Coronary artery (tissue), 2 donors: Measurements from ENCODE around the gene KL.

Source experiments
- DNase-seq: peaks from one replicate; pipeline ENCODE4 v3.0.0-alpha.2; 2017; ENCODE audit warnings: low spot score
- H3K27ac ChIP-seq, 2 donors: fragments of 200-600 bp; sonication (generic); one replicate each; pipeline ENCODE4 v1.5.1; 2016 to 2019
- H3K4me3 ChIP-seq: fragments of 200-600 bp; sonication (generic); 2 replicates; pipeline ENCODE4 v1.5.1; 2016; ENCODE audit warnings: mild to moderate bottlenecking, moderate library complexity
- TF ChIP-seq, protein P1 (sequence below): fragments of 200-600 bp; sonication (generic); IDR thresholded peaks from one replicate; pipeline ENCODE4 v1.5.1; 2019; ENCODE audit warnings: antibody characterized with exemption

KL gene

DNA sequence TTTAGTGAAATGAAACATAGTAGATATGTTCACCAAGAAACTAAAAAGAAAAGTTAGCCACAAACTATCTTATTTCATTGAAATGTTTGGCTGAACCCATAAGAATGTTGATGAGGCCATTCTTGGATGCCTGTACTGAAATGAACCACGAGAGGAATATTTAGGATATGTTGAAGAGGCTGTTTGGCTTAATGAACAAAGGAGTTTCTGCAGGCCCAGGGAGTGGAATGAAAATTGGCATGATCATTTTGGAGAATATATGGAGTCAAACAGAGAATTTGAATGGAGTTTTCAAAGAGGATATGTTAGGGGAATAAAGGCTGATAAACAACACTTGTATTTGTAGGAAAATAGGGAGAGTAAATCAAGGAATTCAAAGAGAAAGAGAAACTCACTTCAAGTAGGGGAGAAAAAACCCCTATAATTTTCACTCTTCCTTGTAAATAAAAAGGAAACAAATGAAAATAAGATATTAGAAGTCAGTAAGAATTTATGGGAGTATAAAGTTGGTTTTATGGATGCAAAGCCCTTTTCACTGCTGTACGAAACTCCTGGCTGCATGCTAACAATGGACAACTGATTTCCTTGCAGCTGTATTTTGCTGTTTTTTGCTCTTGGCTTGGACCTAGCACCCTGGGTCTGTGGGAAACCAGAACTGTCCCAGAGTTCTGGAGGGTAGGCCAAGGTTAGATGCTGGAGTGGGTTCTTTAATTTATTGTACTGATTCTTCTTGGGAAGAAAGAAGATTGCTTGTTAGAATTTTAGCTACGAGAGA is 36.5 kb downstream of the KL start:
- Histone ChIP-seq H3K27ac (peak overlapping the region in 1 of 2 donors; percentile 5), H3K4me3 (no peak overlapping the region)
- DNase-seq: no peak
- TF ChIP-seq, protein P1, sequence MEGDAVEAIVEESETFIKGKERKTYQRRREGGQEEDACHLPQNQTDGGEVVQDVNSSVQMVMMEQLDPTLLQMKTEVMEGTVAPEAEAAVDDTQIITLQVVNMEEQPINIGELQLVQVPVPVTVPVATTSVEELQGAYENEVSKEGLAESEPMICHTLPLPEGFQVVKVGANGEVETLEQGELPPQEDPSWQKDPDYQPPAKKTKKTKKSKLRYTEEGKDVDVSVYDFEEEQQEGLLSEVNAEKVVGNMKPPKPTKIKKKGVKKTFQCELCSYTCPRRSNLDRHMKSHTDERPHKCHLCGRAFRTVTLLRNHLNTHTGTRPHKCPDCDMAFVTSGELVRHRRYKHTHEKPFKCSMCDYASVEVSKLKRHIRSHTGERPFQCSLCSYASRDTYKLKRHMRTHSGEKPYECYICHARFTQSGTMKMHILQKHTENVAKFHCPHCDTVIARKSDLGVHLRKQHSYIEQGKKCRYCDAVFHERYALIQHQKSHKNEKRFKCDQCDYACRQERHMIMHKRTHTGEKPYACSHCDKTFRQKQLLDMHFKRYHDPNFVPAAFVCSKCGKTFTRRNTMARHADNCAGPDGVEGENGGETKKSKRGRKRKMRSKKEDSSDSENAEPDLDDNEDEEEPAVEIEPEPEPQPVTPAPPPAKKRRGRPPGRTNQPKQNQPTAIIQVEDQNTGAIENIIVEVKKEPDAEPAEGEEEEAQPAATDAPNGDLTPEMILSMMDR: no peak

GRCh38 chr13:33053397-33054066 is 37.3 kb downstream of the KL start:
- Histone ChIP-seq H3K27ac (no peak overlapping the region), H3K4me3 (no peak overlapping the region)
- TF ChIP-seq, protein P1: no peak
- DNase-seq: no peak

DNA sequence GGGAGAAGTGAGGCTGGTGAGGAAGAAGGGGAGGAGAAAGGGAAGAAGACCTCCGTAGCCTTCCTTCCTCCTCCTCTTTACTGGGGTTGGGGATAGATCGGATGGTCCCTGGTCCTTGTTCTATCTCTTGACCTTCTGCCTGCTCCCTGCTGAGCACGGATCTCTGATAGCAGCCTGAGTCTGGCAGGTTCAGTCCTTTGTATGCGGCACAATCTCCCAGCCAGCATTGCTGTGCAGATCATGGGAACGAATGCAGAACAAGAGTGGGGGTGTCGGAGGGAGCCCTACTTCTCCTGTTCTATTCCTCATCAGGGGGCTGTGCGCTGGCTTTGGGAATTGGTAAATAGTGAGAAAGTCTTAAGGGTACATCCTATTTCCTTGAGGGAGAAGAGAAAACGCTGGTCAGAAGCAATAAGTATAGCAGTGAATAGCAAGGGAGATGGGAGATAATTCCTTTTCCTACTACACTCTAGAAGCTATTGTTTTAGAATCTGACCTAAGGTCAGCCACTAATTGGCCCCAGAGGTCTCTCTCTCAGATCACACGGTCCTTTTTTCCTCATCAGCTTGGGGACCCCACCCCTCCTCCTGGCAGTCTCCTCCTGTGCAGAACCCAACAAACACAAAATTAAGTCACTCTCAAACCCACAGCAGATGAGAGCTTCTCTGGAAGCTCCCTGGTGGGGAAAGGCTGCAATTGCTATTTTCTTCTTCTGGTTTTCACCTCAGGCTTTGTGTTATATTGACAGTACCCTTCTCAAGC is 41.0 kb downstream of the KL start:
- no peak for DNase-seq

DNA sequence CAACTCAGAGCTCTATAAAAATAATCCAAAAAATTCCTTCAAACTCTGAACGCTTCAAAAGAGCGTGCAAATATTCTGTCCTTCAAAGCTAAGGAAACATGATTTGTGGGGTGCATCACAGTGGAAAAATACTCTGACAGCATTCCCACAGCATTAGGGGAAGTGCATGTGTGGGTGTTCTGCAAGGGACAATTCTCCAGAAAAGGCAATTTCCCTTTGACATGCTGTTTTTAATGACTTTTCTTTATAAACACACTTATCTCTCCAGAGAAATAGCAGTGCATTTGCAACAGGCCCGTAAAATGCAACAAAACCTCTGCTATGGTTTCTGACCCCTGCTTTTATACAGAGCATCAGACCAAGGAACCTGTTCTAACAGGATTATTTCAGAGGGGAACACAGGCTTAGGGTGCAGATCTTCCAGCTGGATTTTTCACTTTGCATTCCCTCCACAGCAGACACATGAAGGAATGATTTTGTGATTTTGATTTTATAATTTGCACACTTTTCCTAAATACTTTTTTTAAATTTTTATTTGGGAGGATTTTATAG is 42.6 kb downstream of the KL start:
- Histone ChIP-seq H3K27ac (no peak overlapping the region), H3K4me3 (no peak overlapping the region)
- no peak for DNase-seq
- TF ChIP-seq, protein P1: no peak

More for the DNA sequence above, 41.0 kb downstream of the KL start:
- Histone ChIP-seq H3K4me3 (no peak overlapping the region), H3K27ac (peak overlapping the region in 1 of 2 donors; percentile 8)
- TF ChIP-seq, protein P1: no peak

DNA sequence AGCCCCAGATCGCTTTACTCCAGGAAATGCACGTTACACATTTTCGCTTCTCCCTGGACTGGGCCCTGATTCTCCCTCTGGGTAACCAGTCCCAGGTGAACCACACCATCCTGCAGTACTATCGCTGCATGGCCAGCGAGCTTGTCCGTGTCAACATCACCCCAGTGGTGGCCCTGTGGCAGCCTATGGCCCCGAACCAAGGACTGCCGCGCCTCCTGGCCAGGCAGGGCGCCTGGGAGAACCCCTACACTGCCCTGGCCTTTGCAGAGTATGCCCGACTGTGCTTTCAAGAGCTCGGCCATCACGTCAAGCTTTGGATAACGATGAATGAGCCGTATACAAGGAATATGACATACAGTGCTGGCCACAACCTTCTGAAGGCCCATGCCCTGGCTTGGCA is 44.6 kb downstream of the KL start:
- no peak overlapping the region for H3K4me3 ChIP-seq
- TF ChIP-seq, protein P1: no peak
- H3K27ac ChIP-seq: no peak overlapping the region
- DNase-seq: no peak

GRCh38 chr13:33066329-33066728 is 50.1 kb downstream of the KL start:
- TF ChIP-seq, protein P1: no peak
- no peak overlapping the region for H3K27ac ChIP-seq
- no peak for DNase-seq
- no peak overlapping the region for H3K4me3 ChIP-seq
